GM18868 (cell line): Measurements from ENCODE around the gene ACP1.
A peak's percentile ranks its signal among the peaks of the same experiment; 100 is the strongest.

Source experiments
- ATAC-seq: cut with Tn5 transposase; IDR thresholded peaks from one replicate; pipeline ENCODE4 v1.9.1; 2021; ENCODE audit warnings: mild to moderate bottlenecking, moderate library complexity; ENCODE audit not compliant: unreplicated experiment

ACP1 gene

DNA sequence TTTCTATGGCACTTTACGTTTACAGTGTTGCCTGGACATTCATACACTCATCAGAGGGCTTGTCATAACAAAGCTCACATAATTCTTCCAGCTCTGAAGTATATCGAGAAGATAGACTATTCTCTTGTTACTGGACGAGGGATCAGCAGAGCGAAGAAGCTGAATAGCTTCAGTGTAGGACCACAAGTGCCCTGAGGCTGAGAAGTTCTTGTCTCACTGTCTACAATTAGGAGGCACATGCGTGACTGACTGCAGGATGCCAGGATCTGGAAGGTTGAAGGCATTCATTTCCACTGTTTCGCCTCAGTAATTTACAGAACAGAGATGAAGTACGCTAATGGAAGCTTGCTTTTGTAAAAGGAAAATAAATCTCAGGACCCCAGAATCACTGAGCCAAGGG lies 10.5 kb upstream of the ACP1 start:
- ATAC-seq, result no peak

GRCh38 chr2:255195-255594 lies 9.6 kb upstream of the ACP1 start:
- ATAC-seq, result no peak

GRCh38 chr2:256094-256493 lies 8.7 kb upstream of the ACP1 start:
- ATAC-seq, result no peak

GRCh38 chr2:257429-257828 lies 7.3 kb upstream of the ACP1 start:
- no peak for ATAC-seq

DNA sequence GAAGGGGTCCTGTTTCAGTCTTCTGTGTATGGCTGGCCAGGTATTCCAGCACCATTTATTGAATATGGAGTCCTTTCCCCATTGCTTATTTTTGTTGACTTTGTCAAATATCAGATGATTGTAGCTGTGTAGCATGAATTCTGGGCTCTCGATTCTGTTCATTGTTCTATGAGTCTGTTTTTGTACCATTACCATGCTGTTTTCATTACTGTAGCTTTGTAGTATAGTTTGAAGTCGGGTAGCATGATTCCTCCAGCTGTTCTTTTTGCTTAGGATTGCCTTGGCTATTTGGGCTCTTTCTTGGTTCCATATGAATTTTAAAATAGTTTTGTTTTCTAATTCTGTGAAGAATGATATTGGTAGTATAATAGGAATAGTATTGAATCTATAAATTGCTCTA lies 6.9 kb upstream of the ACP1 start:
- no peak for ATAC-seq

DNA sequence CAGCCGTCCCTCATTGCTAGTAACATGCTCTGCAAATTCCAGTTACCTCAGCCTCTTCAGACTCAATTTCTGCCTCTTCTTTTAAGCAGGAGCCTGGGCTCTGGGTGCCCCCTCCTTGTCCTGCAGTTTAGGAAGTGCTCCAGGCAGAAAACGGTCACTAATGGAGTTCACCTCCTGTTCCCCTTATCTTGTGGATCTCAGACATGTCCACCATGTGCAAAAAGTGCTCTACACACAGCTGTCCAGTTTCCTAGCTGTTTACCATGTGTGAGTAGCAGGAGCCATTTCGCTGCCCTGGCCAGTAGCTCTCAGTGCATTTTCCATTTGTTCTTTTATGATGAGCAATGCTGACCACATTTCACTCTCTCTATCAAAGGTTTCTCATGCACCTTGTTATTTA lies 5.8 kb upstream of the ACP1 start:
- ATAC-seq, result no peak

DNA sequence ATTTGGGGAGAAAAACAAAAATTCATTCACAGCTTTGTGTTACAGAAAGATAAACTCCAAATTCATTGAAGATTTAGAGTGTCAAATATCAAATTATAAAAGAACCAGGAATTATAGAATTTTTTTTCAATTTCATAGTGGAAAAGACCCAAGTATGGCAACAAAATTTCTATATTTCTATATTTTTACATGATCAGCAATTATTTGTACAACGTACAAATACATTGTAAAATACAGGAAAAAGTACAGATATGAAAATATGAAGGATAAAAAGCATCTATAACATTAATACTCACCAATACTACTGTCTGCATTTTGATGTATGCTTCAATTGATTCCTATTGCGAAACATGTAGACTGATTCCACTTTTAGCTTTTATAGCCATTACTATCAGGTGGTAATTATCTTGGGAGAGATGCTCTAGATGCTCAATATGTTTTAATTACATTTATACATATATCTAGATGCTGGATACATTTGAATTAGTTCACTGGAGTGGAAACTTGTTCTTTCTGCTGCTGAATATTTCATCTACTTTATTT lies 4.9 kb upstream of the ACP1 start:
- ATAC-seq, result no peak

DNA sequence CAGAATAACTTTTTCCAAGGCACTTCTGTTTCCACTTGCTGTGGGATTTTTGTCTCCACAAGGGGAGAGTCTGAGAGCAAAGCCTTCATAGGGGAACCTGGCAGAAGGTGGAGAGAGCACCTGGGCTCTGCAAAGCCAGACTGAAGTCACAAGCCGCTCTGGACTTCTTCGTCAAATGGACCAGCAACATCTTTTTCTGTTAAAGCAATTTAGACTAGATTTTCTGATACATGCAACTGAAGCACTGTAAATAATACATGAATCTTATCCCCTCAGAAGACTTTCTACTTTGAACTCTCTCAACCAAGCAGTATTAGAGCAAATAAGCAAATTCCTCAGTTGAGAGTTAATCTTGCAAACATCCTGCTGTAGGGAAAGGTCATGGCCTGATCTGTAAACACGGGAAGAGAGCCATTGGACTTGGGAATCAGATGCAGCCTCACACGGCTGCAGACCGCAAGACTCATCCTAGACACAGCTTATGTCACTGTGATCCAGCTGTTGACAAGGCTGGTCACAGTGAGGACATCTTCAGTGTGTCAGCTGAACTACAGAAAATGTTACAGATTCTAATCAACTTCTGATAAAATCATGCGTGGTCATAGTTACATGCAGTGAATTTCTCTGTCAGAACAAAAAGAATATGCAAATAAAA lies 4.1 kb upstream of the ACP1 start:
- ATAC-seq, result no peak

DNA sequence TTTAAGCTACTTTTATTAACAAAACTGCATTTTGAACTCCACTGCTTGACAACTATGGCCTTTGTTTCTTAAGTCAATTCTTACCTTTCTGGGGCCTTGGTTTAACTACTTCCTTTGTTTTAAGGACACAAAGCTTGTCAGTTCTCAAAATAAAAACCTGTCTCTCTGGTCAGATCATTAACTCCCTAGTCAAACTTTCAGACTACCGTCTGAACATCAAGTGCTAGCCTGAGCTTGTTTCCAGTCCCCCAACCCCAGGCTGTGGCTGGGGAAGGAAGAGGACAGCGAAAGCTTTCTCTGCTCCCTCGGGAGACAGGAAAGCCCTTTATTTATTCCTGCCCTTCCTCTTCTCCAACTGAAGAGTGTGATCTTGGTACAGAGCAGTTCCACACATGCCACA lies 2.6 kb upstream of the ACP1 start:
- no peak for ATAC-seq

DNA sequence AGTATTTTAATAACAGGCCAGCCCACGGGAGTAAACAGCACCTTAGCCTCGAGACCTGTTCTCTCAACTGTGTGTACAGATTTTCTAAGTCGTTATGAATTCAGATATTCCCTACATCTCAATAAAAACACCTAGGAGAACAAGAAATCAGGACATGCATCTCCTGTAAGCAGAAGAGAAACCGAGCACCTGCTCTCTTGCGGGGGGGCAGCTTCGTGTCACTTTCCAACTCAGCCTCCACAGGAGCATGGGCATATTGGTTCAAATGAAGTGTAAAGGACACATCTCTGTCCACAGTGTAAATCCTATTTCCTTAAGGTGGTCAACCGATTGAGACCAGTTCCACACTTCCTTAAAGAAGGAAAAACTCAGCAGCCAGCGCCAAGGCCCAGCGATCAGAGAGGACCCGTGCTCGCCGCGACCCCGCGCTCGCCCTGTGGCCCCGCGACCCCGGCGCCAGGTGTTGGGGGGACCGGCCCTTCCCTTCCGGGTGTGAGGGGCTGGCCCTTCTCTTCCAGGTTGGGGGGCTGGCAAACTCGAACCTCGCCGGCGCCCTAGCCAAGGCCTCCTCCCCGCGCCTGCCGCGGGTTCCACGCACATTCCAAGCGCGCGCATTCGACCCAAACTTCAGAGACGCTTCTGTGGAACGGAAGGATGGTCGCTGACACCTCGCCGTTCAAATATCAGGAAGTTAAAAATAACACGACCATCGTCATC lies 1.6 kb upstream of the ACP1 start:
- no peak for ATAC-seq

DNA sequence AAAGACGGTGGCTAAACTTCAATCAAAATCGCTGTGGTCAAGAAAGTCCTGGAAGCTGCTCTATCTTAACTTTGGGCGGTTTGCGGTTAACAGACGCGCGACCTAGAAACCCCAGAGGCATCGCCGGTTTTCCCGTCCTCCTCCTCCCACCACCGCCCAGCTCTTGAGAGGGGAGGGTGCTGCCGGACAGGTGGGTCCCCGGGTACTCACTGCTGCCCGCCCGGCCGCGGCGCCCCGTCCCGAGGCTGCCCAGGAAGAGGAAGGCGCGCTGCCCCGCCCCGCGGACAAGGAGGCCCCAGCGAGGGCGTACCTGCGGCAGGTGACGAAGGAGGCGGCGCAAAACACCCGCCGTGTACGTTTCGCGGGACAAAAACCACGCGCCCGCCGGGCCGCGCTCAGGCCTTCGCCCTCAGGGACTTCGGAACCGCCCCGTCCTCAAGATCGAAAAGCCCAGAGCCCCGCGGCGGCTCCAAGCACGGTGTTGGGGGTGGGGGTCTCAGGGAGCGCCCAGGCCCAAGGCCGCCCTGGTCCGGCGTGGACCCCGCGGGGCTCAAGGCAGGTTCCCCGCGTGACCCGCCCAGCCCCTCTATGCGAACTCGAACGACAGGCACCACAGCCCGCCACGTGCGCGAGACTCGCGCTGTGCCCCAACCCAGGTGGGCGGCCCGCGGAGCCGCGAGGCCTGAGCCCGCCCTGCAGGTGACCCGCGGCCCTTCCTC lies 814 bp upstream of the ACP1 start, which contains the start of gene SH3YL1:
SH3YL1 (minus strand) TSS at position 259 of the 719 bp plus-strand sequence; CDS start at position 211, 48 bp downstream.
- peak; percentile 31 for ATAC-seq

DNA sequence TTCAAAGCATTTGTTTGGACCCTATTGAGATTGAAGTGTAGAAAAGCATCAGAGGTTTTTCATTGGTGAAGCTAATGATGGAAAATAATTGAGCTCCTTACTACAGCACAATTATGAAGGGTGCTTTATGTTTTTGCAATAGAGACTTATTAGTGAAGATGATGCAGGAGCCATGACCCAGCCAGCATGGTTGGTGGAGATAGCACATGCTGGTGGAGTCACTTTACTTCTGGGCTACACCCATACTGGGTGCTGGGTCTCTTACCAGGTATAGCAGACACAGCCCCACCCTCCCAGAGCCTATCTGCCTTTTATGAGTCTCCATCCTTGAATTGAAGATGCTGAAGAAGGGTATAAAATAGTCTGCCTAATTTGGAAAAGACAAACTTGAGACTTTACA lies 3.6 kb downstream of the ACP1 start:
- no peak for ATAC-seq

DNA sequence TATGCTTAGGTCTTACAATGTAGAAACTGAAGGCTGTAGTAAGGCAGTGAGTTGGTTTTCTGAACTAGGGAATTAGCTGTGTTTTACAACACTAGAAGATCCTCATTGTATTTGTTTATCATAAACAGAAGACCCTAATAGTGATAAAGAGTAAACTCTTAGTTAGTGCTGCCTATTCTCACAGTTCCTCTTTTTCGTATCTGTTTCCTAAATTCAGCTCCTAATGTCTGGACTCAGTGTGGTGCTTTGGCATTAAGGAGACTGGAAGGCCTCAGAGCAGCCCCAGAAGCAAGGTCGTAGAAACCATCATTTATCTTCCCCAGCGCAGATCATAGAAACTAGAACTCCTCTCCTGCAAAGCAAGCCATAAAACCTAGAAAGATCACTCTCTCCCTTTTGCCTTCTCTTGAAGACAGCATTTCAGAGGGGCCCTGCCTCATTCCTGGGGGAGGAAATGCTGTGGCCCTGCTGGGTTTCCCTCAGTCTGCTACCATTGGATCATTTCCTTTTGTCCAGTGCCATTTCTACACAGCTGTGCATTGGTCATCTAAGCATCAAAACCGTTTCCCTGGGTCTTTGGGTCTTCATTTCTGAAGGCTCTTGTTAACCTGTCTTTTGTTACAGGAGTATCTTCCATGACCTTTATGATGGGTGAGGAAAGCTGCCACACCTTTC lies 4.7 kb downstream of the ACP1 start:
- ATAC-seq, result no peak

DNA sequence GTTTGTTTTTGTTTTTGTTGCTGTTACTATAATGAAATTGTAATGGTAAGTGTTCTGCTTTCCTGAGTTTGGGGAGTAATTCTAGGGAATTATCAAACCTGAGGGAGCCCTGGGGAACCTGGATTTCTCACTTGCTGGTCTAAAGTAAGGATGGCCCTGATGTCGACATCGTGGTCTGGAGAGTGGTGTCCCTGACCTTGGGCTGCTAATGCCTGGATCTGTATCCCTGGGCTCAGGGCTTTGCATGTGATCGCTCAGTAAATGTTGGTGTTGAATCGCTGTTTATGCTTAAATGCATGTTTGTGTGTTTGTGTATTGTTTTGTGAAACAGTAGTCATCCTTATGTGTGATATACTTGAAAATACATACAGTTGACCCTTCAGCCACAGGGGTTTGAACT lies 6.1 kb downstream of the ACP1 start:
- no peak for ATAC-seq

DNA sequence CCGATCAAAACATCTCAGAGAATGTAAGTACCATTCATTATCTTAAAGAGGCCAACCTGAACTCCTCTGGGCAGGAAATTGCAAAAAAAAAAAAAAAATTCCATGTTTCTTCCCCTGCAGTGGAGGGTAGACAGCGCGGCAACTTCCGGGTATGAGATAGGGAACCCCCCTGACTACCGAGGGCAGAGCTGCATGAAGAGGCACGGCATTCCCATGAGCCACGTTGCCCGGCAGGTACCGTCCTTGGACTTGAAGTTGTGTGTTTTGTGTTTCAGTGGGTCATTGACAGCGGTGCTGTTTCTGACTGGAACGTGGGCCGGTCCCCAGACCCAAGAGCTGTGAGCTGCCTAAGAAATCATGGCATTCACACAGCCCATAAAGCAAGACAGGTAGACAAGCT lies 7.2 kb downstream of the ACP1 start:
- no peak for ATAC-seq

DNA sequence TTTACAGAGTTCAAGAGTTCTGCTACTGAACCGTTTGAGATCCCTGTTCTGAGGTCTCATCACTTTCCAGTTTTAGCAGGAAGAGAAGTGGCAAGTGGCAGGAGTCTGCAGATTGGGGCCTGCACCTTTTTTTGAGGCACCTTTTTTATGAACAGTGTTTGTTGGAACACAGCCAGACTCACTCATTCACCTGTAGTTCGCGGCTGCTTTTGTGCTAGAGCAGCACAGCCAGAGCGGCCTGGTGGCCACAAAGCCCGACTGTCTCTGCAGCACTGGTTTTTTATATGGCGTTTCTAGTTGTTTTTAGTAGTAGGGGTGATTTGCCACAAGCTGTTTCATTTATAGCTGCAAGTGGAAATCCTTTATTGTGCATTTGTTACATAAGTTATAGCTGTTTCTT lies 8.6 kb downstream of the ACP1 start:
- no peak for ATAC-seq

DNA sequence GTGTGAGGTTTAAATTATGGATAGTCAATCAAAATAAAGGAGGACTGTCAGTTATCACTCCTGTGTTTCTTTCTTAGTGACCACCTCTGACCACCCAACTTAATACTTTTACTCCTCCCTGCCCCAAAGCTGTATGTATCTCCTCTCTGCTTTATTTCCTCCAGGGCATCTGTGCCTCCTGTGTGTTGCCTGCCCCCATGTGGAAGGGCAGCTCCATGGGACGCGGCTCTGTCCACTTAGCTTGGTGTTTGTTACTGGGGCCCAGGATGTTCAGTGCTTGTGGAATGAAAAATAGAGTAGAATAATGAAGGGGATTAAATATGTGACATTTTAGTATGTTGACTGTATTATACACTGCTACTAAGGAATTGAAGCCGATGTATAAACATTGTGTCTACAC lies 9.8 kb downstream of the ACP1 start:
- ATAC-seq, result no peak

- ATAC-seq, result peak; percentile 99
Measured at GRCh38 chr2:275466-275865, 10.7 kb downstream of the ACP1 start.

- ATAC-seq, result no peak
Measured at GRCh38 chr2:278312-278926, 13.7 kb downstream of the ACP1 start.

GRCh38 chr2:278927-279320 lies 14.2 kb downstream of the ACP1 start:
- no peak for ATAC-seq

DNA sequence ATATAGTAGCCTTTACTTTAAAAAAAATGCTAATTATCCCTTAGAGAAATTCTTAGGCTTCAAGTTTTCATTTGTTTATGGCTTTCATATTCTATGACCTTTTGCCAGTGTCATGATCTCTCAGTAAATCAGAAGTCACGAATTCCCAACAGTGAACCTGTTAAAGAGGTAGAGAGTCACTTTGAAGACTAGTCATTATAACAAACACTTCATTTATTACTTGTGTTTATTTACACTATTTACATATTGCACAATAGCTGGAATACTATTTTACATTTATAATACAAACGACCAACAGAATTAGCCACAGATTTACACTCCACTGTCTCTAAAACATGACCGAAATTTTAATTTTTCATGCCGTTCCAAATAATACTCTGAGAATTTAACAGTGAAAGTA lies 14.6 kb downstream of the ACP1 start:
- ATAC-seq, result no peak
